ENCODE data around the gene VWA5A.
"Not testable (repeated sequence)": the region's sequence is repeated elsewhere in the genome, so short reads cannot be mapped to it uniquely, and the experiment has no call there.

Gene VWA5A

DNA sequence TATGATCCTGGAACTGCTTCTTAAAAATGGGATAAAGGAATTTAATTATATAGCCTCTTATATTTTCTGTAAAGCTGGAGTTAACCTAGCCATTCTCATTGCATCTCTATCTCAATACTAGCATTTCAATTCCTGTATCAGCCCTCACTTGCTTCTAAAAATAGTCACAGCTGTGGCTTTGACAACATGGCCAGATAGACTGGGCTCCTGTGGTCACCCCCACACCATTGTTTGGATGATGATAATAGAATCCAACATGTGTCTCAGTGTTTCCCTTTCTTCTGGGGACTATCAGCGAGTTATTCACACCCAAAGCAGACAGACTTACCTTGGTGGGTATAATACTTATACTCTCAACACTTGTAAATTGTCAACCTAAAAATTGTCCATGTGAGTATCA lies 6.9 kb downstream of the VWA5A start:
- in situ Hi-C loops (cut with MboI; ENCODE audit: low pct_unique_long_range_greater_than_20kb, low sequenced_read_pairs, unreplicated experiment) = no loop called here
- no peak for DNase-seq (ENCODE audit: low spot score)
- TF ChIP-seq, protein P1, sequence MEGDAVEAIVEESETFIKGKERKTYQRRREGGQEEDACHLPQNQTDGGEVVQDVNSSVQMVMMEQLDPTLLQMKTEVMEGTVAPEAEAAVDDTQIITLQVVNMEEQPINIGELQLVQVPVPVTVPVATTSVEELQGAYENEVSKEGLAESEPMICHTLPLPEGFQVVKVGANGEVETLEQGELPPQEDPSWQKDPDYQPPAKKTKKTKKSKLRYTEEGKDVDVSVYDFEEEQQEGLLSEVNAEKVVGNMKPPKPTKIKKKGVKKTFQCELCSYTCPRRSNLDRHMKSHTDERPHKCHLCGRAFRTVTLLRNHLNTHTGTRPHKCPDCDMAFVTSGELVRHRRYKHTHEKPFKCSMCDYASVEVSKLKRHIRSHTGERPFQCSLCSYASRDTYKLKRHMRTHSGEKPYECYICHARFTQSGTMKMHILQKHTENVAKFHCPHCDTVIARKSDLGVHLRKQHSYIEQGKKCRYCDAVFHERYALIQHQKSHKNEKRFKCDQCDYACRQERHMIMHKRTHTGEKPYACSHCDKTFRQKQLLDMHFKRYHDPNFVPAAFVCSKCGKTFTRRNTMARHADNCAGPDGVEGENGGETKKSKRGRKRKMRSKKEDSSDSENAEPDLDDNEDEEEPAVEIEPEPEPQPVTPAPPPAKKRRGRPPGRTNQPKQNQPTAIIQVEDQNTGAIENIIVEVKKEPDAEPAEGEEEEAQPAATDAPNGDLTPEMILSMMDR (IDR thresholded peaks at IDR 0.05; ENCODE audit: extremely low read depth, insufficient read depth, missing control alignments) = no peak

- TF ChIP-seq, protein P1 (IDR thresholded peaks at IDR 0.05; ENCODE audit: extremely low read depth, insufficient read depth, missing control alignments) = no peak
- in situ Hi-C loops (cut with MboI; ENCODE audit: low pct_unique_long_range_greater_than_20kb, low sequenced_read_pairs, unreplicated experiment) = no loop called here
- DNase-seq (ENCODE audit: low spot score) = no peak
These were observed 8.4 kb downstream of the VWA5A start for GRCh38 chr11:124123622-124124021.

DNA sequence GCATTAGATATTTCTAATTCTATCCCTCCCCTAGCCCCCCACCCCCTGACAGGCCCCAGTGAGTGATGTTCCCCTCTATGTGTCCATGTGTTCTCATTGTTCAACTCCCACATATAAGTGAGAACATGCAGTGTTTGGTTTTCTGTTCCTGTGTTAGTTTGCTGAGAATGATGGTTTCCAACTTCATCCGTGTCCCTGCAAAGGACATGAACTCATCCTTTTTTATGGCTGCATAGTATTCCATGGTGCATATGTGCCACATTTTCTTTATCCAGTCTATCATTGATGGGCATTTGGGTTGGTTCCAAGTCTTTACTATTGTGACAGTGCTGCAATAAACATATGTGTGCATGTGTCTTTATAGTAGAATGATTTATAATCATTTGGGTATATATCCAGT lies 11.9 kb downstream of the VWA5A start:
- DNase-seq (ENCODE audit: low spot score); in situ Hi-C loops (cut with MboI; ENCODE audit: low pct_unique_long_range_greater_than_20kb, low sequenced_read_pairs, unreplicated experiment): not testable (repeated sequence)

DNA sequence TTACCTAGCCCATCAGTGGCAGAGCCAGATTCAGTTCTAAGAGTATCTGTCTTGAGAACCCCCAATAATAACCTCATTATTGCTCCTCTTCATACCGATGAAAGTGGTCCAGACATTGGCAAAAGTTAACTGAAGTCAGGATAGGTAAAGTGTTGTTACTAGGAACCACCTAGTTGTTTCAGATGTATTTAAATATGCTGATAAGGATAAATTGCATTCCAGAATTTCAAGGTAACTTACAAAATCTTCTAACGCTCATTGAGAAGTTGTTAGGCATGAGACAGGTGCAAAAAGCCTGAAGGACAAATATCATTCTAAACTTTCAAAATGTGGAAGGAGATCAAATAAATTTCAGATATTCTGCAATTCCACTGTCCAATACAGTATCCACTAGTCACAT lies 27.8 kb downstream of the VWA5A start:
- in situ Hi-C loops (cut with MboI; ENCODE audit: low pct_unique_long_range_greater_than_20kb, low sequenced_read_pairs, unreplicated experiment) = no loop called here
- no peak for DNase-seq (ENCODE audit: low spot score)
- TF ChIP-seq, protein P1 (IDR thresholded peaks at IDR 0.05; ENCODE audit: extremely low read depth, insufficient read depth, missing control alignments) = no peak

DNA sequence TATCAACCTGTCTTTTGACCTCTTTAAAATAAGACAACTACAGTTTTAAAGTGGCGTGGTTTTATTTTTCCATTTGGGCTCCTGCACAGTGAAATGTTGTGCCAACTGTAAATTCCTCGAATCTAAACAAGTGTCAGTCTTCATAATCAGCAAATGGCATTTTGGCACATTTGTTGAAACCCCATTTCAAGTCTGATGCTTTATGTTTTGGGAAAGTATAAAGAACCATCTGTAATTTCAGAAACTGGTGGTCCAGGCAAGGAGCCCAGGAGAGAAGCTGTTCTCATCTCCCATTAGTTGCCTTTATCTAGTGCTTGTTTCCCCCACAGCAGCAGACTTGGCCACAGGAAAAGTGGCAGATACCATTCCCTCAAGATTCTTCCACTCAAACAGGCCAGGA lies 32.7 kb downstream of the VWA5A start:
- DNase-seq (ENCODE audit: low spot score) = no peak
- TF ChIP-seq, protein P1 (IDR thresholded peaks at IDR 0.05; ENCODE audit: extremely low read depth, insufficient read depth, missing control alignments) = no peak
- in situ Hi-C loops (cut with MboI; ENCODE audit: low pct_unique_long_range_greater_than_20kb, low sequenced_read_pairs, unreplicated experiment) = no loop called here

DNA sequence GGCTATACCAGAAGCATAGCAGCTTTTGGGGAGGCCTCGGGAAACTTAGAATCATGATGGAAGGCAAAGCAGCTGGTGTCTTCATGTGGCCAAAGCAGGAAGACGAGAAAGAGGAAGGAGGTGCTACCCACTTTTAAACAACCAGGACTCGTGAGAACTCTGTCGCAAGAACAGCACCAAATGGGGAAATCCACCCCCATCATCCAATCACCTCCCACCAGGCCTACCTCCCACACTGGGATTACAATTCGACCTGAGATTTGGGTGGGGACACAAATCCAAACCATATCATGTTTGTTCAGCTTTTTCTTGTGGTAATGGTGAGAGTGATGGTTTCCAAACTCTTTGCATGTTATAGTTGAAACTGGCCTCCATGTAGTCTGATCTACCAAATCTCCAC lies 35.4 kb downstream of the VWA5A start:
- TF ChIP-seq, protein P1 (IDR thresholded peaks at IDR 0.05; ENCODE audit: extremely low read depth, insufficient read depth, missing control alignments) = no peak
- in situ Hi-C loops (cut with MboI; ENCODE audit: low pct_unique_long_range_greater_than_20kb, low sequenced_read_pairs, unreplicated experiment) = no loop called here
- DNase-seq (ENCODE audit: low spot score) = no peak

GRCh38 chr11:124152770-124153407 lies 37.6 kb downstream of the VWA5A start:
- TF ChIP-seq, protein P1 (IDR thresholded peaks at IDR 0.05; ENCODE audit: extremely low read depth, insufficient read depth, missing control alignments) = no peak
- in situ Hi-C loops (cut with MboI; ENCODE audit: low pct_unique_long_range_greater_than_20kb, low sequenced_read_pairs, unreplicated experiment) = no loop called here
- no peak for DNase-seq (ENCODE audit: low spot score)
